ENCODE measurements around the gene CDH23.

GRCh38 chr10:71747039-71747531 is 350.4 kb downstream of the CDH23 start:
- TF ChIP-seq CTCF (IDR thresholded peaks at IDR 0.05; ENCODE audit: low read depth, low read length, poor library complexity, severe bottlenecking) (no peak), EZH2phosphoT487 (IDR thresholded peaks at IDR 0.05; ENCODE audit: borderline replicate concordance, low read length) (no peak)
